Right renal cortex interstitium (tissue), 3 donors: ENCODE results near the gene PWWP2B. TPM values are rescaled to one million over a fixed set of nuclear protein-coding genes. Genes with fewer than 3 reads are reported as not detected.

ENCODE experiments used
- DNase-seq, 3 donors: peaks; one replicate each; pipeline ENCODE4 v3.0.0-alpha.2; 2013; ENCODE audit warnings: low read depth in 3 of 3, low spot score in 2 of 3
- polyA plus RNA-seq, 3 donors: library from polyadenylated mRNA; unstranded; fragments of 120-200 nt; gene quantifications; one replicate each; pipeline ENCODE4 v1.2.1, GENCODE V29; 2013; ENCODE audit not compliant: insufficient read length in 3 of 3

PWWP2B gene
- polyA plus RNA-seq, 3 donors, result 5.0 to 9.7 (median 8.2) TPM

DNA sequence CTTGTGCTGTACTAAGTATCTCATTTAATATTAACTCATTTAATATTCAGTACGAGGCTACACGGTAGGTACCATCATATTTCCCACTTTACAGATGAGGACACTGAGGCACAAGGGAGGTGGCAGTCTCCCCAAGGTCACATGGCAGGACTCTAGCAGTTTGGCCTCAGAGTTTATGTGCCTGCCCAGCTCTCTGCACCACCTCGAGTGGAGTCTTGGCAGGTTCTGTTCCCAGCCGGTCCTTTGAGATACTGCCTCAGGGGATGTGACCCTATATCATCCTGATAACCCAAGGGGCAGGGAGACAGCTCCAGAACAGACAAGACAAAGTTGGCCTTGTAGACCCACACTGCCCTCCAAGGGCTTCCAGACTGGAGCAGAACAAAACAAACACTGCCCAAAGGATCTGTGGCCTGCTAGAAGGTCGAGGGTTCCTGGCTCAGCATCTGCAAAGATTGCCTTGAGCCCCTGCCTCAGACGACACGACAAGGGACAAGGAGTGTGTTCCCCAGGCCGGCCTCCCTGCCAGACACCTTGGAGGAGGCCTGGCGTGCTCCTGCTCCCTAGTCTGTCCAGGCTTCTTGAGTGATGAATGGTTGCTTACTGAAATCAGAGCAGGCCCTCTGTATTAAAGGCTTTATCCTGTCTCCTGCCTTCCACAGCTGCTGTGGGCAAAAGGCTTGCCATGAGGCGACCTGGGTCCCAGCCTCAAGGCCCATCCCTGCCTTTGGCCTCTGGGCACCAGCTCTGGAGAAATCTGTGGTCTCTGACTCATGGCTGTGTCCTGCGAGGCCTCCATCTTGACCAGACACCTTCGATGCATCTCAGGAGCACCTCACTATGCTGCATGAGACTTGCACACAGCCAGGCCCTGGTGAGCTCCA is 3.9 kb upstream of the PWWP2B start:
- no peak for DNase-seq

DNA sequence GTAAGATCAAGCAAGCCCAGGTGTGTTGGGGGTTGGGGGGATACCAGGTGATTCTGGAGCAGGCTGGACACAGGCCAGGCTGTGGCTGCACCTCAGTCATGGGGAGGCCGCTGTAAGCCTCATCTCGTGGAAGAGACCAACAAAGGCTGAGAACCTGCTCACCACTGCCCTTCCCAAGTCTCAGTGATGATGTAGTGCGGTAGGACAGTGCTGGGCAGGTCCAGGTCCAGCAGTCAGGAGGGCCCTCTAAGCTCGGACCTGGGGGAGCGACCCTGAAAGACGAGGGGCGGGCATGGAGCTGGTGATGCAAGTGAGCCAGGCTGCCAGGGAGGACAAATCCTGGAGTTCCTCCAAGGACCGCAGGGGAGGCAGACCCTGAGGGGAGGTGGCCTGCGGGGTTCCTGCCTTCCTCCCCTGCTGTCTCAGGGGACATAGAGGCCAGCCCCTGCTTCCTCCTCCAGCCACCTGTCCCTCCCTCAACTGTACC is 3.3 kb upstream of the PWWP2B start:
- DNase-seq, result no peak

DNA sequence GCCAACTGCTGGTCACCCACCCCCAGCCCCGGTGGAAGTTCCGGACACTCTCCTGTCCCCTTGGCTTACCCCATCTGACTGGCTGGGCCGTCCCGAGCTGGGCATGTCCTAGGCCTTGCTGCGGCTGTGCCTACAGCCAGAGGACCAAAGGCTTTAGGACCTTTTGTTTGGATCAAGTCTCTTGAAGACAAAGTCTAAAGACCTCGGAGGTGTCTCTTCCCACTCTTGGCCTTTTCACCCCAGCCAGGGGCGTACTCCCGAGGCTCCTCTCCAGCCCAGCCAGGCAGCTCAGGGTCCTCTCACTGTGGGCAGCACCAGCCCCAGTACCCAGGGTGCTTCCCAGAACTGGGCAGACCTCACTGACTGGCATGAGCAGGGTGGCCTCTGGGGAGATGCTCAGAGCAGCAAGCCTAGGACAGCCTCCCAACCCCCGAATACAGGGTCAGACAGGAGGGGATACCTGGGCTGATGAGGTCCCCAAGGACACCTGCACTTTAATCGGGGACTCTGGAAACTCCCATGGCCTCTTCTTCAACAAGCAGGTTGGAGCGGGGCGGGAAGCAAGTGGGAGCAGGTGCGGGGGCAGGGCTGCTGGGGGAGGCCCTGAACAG is 2.7 kb upstream of the PWWP2B start:
- no peak for DNase-seq

DNA sequence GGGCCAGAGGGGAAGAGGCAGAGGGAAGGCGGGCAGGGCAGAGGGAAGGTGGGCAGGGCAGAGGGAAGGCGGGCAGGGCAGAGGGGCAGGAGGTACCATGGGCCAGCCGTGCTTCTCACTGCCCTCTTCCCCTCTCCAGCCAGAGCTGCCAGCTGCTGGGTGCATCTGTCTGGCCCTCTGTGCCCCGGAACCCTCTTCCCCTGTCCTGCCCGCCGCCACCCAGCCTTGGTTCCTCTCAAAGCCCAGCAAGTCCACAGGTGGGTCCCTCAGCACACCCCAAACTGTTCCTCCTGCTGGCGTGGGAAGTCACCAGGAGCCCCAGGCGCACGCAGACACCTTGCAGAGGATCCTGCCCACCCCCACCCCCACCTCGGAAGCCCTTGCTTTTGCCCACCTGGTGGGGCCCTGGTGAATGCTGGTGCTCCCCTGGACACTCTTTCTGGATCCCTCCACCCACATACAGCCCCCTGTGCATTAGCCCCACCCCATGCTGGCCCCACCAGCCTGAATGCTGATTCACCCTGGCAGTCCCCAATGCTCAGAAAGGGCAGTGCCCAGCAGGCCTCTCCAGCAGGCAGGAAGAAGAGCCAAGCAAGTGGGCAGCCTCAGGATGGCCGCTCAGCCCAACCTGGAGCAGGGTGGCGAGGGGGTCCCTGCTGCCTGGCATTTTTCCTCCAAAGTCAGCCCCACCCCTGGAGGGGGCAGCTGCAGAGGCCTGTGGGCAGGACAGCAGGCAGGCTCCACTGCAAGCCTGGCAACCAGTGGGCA is 1.9 kb upstream of the PWWP2B start:
- no peak for DNase-seq

DNA sequence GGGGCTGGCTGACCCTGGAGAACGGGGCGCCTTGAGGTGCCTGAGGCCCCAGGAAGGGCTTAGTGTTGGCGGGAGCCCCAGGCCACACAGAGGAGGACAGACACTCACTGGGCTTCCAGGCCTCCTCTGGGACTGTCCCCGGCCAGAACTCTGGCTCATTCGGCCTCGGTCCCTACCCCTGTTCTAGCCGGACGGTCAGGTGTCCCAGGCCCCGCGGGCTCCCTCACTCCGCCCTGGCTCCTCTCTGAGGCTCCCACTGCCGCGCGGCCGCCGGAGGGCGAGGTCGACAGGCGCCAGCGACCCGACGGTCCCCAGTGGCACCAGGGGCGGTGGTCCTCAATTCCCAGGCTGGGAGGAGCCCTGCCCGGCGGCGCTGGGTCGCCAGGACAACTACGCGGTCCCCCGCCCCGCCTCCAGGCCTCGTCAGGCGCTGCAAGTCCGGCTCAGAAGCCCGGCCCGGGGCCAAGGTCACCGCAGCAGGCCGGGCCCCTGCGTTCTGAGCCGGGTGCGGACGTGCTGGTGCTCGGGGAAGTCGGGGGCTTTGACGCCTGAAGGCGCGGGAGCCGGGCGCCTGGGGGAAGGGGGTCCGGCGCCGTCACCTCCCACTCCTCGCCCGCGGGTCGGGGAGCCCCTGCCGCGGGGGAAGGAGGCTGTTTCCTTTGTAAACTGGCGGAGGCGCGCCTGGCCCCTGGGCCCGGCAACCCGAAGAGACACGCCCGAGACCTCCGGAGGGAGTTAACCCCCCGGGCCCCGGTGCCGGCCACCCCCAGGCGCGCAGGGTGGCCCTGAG is 1.1 kb upstream of the PWWP2B start:
- DNase-seq, result no peak

DNA sequence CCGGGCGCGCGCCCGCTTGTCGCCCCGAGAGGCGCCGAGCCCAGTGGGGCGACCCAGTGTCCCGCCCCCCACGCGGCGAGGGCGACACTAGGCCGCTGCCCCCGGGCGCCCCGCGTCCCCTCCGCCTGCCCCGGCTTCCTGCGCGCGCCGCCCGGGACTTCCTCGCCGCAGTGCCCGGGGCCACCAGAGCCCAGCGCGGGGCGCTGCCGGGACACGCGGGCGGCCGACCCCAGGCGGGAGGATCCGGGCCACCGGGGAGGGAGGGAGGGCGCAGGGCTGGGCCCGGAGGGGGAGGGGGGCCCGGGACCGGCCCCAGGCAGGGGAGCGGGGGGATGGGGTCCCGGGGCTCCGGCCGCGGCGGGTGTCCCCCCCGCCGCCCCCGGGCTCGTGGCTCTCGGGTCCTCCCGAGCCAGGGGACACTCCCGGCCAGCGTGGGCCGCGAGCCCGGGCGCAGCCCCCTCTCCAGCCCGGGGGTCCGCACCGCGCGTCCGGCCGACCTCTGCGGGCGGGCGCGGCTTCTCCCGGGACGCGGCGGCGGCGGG is 435 bp upstream of the PWWP2B start:
- peak in 1 of 3 donors; percentile 69 for DNase-seq

DNA sequence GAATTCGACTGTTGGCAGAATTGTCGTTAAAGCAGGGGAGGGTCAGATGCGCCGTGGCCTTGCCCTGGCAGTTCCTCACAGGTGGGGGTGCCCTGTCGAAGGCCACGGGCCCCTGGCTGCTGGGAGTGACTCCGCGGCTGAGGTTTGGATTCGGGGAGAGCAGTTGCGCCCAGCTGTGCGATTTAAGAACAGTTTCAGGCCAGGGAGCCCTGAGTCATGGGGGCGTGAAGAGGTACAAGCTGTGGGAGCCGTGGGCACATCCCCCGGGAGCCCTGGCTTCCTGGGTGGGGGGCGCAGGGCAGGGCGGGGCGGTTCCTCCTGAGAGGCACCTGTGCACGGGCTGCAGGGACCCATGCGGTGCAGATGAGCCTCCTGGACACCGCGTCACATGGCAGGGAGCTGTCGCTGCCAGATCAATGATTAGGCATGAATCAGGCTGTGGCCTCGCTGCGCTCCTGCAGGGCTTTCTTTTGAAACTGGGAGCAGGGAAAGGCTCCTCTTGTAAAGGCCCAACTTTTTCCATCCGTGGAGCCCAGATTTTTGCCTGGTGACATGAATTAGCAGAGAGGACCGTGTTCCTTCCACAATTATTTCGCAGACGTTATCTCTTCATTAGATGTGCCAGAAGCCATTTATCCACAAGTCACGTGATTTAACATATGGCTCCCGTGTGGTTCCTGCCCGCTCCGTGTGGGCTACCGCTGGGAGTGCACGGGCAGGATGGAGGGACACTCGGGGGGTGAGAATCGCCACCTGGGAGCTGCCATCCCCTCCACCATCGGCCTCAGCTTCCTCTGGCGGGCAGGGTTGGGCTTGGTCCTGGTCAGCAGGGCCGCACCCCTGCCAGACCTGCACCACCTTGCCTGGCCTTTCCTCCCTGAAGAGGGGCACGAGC is 918 bp downstream of the PWWP2B start:
- no peak for DNase-seq

DNA sequence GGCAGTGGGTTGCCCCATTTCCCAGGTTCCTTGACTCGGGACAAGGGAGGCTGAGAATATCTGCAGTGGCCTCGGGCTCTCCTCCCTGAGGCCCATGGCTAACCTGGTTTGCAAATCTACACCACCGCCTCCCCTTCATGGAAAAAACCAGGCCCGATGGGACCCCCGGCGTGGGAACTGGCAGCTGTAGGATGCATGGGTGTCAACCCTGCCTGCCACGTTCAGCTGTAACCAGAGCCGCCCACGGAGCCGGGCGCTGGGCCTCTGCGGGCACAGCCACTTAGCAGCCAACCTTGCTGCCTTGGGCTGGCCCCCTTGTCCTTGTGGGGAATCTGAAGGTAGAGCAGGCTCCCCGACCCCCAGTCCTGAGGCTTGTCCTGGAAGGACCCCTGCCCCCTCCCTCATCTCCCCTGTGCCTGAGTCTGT is 1.6 kb downstream of the PWWP2B start:
- DNase-seq, result no peak

DNA sequence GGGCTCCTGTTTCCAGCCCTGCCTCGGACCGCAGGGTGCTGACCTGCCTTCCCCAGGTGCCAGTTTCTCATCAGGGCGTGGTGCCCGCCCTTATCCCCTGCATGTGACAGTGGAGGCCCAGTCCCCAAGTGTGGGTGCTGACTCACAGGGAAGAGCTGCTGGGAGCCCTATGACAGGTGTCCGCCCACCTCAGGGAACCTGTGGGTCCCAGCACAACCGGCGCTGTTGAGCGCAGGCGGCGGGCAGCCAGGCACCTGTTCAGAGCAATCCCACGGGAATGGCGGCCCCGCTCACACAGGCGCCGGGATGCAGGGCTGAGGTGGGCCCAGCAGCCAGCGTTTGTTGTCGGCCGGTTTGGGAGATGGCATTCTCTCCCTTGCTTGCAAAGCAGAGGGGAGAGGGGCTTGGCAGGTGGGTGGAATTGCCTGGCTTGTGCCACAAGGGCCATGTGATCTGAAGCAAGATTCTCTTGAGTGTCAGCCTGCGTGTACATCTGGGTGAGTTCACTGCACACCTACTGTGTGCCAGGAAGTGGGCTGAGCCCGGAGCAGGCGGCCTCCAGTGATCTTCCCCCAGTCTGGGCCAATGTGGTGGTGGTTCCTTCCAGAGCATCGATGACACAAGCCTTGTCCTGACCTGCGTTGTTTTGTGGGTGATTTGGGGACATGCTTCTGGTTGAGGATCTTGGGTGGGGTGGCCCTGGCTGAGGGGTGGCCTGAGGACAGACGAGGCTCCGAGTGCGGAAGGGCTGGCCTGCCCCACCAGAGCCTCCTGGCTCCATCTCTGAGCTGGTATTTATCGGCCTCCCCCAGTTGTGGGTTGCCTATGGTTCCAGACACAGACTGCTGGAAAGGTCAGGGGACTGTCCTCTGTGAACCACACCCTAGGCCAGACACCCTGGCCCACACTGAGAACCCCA is 2.4 kb downstream of the PWWP2B start:
- DNase-seq, result no peak

DNA sequence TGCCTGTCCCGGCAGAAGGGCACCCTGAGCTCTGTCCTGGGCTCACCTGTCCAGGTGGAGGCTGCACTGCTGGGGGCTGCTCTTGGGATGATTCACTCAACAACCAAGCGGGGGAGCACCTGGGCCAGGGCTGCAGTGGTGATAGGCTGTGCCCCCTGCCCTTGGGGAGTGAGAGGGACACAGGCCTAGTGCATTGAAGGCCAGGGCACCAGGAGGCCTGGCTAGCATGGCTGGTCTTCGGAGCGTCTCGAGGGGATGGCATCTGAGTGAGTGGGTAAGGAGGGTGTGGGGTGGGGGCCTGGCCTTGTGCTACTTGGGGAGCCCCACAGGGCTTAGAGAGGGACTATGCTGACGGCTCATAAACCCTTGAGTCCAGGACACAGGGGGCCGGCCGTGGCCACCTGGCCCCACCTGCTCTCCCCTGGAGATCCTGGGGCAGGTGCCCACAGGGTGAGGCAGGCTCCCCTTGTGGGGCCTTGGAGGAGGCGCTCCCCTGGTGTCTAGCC is 3.1 kb downstream of the PWWP2B start:
- no peak for DNase-seq

DNA sequence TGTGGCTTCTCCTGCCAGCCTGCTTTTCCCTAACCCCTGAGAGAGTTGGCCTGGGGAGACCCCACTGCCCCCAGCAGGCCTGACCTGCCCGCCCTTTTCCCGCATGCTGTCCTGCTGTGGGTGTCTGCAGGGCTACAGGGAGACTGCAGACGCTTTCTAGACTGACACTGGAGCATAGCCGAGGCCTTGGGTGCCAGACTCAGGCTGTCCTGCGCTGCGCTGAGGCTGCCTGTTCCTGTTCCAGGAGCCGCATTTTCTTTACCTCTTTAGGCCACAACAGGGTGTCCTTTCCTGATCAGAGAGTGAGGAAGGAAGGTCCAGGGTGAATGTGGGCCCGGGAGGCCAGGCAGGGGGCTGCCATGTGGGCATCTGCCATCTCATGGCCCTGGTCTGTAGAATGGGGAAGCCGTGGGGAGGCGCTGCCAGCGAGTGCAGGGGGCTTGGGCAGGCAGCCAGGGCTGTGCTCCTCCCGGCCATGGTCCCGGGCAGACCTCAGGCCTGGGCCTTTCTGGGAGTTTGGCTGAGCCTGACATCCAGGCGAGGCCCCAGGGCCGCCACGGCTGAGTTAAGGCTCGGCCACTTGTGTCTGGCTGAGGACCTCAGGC is 3.6 kb downstream of the PWWP2B start:
- DNase-seq, result no peak

DNA sequence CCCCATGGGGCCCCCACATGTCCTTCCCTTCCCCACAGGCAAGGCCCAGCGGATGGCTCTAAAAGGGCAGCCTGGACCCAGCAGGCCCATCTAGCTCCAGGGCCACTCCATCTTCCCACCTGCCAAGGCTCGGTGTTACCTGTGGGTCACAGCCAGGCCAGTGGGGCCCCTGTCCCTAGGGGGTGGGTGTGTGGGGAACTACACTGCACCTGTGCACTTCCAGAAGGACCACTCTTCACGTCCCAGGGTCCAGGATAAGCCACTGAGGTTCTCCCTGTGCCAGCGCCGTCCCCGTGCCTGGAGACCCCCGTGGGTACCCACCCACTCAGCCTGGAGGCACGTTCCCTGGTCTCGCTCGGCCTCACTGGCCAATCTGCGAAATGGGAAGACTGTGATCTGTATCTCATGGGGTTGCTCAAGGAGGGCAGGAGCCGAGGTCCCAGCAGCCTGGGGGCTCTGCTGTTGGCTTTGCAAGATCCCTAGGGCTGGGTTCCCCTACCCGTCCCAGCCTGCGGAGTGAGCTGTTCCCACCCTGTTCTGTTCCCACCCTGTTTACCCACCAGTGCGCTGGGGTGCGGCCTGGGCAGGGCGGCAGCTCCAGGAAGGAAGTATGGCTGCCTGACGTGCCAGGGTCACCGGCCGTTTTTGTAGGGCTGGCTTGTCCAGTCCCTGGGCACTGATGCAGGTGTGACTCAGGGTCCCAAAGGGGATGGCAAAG is 4.6 kb downstream of the PWWP2B start:
- DNase-seq, result no peak

DNA sequence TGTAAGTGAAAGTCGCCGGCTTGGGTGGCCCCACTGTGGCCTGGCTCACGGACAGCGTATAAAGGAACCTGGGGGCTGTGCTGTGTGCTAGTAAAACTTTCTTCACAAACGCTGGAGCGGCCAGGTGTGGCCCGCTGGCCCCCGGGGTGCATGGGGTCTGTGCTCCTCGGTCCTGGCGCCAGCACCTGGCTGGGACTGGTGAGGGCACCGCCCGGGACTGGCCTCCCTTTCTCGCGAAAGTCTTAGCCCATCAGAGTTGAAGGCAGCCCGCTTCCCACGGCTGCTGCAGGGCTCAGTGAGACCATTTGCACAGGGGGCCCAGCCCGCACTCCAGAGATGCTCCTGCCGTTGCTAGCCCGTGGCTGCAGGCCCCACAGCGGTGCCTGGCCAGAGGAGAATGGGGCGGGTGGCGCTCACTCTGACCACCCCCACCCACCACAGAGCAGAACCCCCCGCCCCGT is 5.8 kb downstream of the PWWP2B start:
- no peak for DNase-seq

DNA sequence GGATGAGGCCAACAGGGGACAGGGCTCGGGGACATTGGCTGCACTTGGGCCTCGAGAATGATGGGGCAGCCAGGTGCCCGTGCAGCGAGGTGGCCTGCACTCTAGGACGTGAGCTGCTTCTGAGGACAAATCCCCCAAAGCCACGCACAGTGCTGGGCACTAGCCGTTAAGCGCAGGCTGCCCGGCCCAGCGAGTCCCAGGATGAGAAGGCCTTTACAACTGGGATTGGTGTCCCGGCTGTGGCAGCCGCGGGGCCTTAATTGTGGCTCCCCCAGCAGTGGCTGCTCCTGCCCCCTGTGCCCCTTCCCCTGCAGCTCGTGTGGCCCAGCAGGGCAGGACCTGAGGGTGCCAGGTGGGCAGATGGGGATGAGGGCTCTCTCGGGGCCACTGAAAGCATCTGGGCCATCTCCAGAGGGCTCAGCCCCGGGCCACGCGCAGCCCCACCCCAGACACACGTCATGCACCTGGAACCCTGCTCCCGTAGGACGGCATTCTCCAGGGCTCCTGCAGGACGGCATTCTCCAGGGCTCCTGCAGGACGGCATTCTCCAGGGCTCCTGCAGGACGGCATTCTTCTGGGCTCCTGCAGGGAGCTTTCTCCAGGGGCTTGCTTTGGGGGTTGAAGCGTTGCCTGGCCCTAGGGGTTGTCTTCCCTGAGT is 6.6 kb downstream of the PWWP2B start:
- no peak for DNase-seq

DNA sequence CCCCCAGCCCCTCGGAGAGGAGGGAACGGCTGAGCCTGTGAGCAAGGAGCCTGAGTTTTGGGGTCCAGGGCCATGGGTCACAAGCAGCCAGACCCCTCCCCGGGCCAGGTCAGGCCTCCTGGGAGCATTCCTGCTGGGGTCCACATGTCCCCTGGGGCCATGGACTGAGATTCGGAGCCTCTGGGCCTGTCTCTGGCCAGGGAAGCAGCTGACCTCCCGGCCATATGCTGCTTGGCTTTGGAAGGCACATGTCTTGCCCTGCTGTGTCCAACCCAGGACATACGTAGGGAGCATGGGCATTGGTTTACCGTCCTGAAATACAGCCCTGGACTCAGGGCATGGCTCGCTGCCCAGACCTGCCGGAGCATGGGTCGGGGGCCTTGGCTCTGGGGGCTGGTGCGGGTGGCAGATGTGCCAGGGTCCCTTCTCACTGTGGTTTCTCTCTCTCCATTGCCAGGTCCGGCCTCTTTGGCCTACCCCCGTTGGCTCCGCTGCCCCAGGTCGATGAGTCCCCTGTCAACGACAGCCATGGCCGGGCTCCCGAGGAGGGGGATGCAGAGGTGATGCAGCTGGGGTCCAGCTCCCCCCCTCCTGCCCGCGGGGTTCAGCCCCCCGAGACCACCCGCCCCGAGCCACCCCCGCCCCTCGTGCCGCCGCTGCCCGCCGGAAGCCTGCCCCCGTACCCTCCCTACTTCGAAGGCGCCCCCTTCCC is 7.3 kb downstream of the PWWP2B start:
- no peak for DNase-seq
